CD4-positive, alpha-beta T cell treated with Interleukin-21 for 1 hour (primary cell): ENCODE measurements around the gene CNGA1.

Experiments used
- DNase-seq: peaks from one replicate; pipeline ENCODE4 v3.0.0-alpha.2; 2020

The CNGA1 gene

DNA sequence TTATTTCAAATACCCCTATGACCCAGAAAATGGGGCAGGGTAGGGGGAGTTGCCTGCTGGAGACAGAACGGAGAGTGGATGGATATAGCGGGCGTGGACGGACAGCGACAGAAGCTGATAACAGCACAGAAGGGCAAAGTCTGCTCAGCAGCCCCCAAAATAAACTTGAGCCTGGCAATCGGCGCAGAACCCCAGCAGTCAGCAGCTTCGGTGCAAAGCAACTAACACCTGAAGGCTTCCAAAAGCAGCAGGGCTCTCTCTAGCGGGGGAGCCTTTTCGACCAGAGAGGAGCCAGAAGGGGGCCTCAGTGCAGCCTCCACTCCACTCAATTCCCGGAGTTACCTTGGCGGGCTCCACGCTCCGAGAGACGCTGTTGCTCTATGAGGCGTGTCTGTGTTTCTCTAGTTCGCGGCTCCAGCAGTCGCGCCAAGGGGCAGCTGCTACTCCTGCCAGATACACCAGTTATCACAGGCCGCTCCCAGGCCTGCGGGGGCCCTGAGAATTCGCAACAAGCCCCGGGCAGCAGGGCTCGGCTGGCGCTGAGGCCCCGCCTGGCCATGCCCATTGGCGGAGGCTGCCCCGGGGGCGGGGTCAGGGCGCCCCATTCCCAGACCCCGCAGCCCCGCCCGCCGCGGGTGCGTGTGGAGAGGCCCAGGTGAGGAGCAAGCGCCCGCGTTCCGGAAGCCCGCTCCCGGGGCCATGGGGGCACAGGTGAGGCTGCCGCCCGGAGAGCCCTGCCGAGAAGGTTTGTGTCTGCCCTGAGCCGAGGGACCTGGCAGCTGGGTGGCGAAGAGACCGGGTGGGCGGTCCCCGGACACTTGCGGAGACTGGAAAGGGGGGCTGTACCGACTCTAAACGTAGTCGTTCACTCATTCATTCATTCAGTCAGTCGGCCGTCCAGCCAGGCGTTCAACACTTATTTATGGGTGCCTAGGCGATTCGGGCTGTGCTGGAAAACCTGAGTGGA is at the start of gene CNGA1, which contains the start of gene NIPAL1:
Gene CNGA1 (minus strand): TSS at position 541 of the 967 bp plus-strand sequence. CDS start 63,992 bp downstream, outside the sequence.
Gene NIPAL1 (plus strand): TSS at position 632 of the 967 bp plus-strand sequence. CDS start 68 bp downstream, at position 700.
- DNase-seq, result peak; percentile 65

DNA sequence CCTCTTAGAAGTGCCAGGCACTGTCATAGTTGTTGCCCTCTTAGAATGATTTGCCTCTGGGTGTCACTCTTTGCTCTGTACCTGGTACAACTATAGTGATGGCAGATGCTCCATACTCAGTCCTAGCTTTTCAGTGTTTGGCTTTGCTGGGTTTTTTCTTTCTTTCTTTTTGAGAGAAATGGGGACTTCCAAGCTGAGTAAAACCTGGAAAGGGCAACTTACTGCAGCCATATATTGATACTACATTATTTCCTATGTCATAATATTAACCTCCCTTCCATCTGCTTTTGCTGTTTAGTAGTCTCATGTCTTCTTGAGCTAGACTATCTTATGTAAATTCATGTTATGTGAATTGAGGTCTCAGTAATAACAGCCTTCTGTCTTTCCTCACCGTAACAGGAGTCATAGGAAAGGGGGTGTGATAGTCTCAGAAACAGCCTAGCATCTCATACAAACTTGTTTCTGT is 49.1 kb upstream of the CNGA1 start:
- no peak for DNase-seq

DNA sequence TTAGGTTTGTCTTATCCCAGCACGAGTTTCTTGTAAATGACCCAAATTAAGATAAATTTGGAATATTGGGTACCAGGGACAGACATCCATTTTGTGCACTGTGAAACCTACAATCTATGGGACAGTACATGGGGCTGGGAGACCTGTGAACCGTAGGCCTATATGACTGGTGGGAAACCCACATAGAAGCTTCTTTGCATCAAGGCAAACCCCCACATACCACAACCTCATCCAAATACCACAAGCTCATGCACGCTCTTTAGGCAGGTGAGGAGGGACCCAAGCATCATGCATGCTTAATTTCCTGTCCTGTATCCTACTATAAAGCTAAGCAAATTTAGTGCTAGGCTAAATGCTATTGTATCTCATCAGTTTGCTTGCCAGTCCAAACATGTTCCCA is 47.9 kb upstream of the CNGA1 start:
- no peak for DNase-seq

DNA sequence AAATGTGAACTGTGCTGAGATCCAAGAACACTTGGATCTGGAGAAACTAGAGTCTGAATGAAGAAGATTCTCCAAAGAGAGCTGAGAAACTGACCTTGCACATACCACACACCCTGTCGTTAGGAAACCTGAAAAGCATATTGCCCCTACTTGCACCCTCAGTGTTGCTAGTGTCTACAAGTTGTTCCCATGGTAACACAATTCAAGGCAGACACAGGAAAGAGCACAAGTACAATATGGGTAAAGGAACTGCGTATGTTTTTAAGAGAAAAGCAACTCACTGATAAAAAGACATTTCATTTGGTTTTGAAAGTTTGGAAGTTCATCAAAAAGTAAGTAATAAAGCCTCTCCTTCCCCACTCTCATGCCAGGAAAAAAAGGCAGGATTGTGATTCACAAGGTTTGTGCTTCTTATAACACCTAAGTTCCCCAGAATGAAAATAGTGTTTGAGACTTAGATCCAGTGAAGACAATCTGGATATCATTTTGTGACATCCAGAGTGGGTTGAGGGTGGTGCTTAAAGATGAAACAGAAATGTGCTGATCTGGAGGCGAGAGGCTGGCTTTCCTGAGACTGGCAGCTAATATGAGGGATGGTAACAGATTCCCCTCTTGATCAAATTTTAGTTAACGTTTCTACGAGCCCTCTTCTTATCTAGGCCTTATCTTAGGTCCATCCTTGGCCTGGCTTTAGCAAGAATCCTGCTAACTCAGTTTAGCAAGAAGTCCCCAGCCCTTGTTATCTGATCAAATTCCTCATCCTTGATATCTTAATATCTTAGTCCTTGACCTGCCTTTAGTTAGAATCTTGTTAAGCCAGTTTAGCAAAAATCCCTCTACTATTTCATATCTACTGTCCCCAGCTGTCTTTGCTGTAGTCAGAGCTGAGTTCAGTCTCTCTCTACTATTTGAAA is 42.4 kb upstream of the CNGA1 start:
- DNase-seq, result peak; percentile 14

DNA sequence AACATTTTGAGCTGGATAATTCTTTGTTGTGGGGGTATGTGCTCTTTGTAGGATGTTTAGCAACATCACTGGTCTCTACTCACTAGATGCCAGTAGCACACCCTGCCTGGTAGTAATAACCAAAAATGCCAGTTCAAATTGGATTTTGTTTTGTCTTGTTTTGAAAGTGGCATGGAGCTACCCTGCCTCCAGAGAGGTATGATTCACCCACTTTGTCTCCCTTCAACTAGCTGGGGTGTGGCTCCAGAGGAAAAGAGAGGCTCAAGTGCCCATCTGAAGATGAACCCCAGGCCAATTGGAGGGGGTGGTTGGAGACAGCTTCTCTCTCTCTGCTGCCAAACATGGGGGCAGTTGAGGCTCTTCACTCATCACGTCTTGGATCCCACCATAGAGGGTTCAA is 34.6 kb upstream of the CNGA1 start:
- DNase-seq, result no peak

DNA sequence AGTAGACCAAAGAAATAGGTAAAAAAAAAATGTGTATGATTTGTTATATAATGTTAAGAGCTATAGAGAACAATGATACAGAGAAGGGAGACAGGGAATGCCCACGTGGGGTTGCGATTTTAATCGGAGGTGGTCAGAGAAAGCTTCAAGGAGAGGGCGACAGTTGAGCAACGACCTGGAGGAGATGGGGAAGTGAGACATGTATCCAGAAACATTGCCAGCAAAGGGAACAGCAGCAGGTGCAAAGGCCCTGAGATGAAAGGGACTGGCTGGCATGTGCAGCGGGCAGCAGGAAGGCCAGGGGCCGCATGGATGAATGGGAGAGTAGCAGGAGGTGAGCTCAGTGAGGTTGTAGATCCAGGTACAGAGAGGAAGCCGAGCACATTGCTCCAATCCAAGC is 33.0 kb upstream of the CNGA1 start:
- no peak for DNase-seq

DNA sequence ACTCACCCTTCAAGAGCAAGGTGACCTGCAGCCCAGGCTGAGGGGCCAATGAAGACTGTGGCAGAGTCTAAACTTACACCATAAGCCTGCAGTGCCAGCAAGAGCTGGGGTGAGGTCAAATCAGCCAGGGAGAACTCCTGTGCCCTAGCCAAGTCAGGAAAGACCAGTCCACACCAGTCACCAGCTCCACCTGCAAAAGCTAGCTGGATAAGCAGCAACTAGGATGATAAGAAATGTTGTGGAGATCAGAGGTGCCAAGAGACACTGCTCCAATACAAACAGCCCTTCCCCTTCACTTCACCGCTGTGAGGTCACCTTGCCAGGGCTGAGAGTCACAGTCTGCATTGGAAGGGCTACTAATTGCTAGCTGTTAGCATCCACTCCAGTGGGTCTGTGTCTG is 31.4 kb upstream of the CNGA1 start:
- no peak for DNase-seq

DNA sequence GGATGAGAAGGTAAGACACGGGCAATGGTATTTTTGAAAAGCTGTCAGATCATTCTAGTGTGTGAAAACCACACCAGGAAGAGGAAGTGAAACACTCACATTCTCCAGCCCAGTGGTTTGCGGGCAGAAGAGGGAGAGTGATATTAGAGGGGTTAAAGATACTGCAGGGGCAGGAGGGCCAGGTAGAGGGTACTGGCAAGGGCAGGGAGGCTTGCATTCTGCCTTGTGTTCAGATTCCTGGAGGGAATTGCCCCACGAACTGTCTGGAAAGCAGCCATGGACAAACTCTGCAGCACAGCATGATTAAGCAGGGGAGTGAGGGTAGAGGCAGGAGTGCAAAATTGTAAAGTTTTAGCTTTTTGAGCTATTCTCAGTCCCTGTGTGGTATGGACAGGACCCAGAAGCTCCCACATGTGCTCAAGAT is 31.0 kb upstream of the CNGA1 start:
- peak; percentile 63 for DNase-seq

DNA sequence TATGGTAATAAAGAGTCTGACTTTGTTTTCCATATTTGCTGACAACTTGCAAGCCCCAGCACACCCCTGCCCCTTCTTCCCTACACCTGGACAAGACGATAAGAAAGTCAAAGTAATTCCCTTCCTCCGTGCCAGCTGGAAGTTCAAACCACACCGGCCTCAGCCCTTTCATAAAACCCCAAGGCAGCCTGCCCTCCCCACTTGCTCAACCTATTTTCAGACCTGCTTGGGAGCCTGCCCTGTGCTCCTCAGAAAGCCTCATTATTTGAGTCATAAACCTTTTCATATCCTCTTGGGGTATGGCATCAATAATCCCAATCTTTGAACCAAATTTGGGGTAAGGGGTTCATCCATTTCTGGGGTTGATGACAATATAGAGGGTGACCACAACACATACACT is 29.6 kb upstream of the CNGA1 start:
- no peak for DNase-seq

DNA sequence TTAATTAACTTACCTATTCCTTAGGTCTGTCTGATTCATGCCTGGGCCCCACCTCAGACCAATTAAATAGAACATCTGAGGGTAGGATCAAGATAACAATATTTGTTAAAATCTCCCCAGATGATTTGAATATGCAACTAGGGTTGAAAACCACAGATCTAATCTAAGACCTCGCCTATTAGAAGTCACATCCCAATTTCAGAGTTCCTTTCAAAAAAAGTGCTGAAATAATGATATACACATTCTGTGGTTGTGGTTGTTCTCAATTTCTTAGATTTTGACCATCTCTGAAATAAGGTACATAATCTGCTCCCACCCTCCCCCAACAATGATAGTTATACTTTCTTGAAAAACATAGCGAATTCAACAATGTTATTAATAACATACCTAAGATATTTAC is 27.8 kb upstream of the CNGA1 start:
- no peak for DNase-seq

DNA sequence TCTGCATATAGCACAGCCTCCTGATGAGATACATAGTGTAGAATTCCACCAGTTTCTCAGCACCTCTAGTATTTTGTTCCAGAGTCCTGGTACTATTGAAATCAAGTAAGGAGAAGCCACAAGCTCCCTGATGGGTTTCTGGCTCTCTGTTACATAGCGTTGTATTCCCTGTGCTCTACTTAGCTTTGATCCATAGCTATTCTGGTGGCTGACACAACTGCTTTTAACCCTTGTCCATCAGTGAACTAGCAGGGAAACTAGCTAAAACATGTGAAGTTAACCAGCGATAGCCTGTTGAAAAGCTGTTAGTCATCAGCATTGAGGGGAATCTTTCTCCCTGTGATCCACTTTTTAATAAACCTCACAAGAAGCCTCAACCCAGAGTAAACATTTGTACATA is 27.0 kb upstream of the CNGA1 start:
- DNase-seq, result no peak

DNA sequence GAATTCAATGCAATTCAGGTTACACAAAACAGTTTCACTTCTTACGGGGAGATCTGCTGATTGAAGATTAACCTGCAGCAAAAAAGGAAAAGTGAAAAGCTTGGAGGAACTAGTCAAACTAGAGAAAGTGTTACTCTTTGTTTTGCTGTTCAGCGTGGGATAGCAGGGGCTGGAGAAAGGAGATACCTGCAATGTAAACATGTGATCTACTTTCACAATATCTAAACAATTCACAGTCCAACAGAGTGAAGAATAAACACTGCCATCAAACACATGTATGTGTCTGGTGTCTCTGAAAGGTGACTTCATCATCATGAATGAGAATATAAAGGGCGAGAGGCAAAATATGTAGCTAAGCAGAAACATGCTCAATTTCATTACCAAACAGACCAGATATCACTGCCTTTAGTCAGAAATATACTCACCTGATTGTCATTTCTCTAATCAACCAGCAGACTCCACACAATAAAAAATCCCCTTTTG is 26.5 kb upstream of the CNGA1 start:
- no peak for DNase-seq

DNA sequence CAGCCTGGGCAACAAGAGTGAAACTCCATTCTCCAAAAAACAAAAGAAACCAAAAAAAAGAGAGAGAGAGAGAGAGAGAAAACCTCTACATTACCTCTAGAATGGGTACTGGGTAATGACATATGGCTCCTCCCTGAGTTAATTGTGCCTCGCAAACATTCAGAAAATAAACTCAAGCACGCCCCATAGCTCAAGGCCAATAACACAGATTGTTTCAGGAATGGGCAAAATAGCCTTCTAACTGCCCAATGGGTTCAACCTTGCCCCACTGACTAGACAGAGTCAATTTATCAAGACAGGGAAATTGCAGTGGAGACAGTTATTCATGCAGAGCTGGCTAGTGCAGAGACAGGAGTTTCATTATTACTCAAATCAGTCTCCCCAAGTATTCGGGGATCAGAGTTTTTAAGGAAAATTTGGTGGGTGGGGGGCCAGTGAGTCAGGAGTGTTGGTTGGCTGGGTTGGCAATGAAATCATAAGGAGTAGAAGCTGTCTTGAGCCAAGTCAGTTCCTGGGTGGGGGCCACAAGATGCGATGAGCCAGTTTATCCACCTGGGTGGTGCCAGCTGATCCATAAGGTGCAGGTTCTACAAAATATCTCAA is 25.2 kb upstream of the CNGA1 start:
- DNase-seq, result no peak

DNA sequence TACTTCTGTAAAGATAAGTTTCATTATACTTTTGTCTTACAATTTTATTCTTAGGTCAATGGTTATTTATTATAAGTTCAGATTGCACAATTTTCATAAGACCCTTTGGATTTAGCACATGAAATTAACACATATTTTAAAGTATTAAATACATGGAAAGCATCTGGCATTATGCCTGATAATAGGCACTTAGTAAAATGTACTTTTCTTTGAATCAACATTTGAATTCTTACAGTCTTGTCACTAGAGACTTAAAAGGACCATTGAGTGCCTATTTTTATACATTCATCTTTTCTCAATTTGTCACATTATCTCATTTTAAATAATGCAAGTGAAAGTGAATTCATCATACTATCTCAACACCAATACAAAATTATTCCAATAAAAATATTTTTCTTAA is 23.1 kb upstream of the CNGA1 start:
- no peak for DNase-seq

DNA sequence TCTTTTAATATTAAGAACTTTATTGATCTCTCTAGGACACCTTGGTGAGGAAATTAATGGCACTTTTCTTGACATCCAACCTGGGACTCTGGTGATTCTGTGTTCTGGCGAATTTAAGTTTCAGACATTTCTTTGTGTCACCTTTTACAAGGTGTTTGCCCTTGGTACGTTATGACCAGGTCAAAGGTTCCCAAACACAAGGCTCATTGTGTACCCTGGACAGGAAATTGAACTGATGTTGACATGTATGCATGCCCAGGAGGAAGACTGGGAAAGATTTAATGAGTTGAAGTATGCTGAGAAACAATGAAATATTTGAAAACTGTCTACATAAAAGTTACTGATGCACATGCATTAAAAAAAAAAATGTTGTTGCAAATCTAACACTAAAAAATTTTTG is 22.2 kb upstream of the CNGA1 start:
- DNase-seq, result no peak

DNA sequence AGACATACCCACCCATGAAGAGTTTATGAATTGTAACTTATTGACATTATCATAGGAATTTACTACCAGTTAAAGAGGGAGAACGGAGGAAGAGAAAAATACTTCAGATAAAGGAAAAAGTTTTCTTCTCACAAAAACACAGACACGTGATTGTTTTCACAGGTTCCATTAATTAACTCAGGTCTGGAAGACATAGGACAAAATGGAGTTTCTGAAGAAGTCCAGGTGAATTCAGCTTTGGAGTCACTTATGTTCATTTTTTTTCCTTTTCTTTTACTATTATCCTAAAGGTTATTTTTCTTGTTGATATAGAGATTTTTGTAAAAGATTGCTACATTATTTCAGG is 20.6 kb upstream of the CNGA1 start:
- no peak for DNase-seq

DNA sequence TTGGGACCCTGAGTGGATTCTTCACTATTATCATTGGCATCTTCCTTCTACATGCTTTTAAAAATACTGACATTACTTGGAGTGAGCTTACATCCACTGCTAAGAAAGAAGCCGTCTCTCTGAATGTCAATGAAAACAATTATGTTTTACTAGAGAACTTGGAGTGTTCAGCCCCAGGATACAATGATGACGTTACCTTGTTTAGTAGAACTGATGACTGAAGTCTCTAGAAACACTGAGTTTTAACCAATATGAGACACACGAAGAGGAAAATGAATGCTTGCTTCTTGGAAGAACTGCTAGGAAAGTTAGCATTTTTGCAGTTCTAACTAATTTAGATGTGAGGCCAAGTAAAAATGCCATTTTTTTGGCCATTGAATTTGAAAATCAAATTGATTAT is 19.5 kb upstream of the CNGA1 start:
- DNase-seq, result no peak

DNA sequence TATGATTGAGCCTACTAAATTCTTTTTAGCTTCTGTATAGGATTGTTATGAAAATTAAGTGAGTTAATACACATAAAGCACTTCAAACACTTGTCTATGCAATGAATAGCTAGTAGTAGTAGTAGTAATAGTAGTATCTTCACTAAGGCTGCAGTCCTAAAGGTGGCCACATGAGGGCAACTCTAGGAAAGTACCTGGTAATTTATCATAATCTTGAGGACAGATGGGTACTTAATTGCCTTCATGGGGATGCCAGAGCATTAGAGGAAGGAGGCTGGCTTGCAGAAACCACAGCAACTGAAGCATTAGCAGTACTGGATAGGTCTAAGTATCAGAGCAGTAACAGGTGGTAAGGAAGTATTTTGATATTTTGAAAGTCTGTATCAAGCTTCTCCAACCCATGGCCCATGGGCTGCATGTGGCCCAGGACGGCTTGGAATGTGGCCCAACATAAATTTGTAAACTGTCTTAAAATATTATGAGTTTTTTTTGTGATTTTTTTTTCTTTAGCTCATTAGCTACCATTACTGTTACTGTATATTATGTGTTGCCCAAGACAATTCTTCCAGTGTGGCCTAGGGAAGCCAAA is 17.4 kb upstream of the CNGA1 start:
- peak; percentile 71 for DNase-seq

DNA sequence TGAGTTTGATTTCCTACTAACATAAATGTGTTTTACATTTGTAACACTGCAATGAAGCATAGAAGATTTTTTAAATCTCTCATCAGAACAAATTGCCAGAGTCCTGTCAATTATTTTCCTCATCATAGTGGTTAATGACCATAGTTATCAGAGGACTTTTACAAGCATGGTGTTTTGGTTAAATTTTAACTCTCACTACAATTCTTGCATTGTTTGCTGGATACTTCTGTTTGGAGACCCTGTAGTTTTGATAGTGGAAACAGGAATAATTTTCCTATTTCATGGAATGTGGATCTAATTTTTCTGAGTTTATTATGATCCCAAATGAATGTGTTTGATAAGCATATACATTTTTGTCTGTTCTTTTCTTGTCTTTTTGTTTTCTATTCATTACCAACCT is 16.9 kb upstream of the CNGA1 start:
- no peak for DNase-seq

DNA sequence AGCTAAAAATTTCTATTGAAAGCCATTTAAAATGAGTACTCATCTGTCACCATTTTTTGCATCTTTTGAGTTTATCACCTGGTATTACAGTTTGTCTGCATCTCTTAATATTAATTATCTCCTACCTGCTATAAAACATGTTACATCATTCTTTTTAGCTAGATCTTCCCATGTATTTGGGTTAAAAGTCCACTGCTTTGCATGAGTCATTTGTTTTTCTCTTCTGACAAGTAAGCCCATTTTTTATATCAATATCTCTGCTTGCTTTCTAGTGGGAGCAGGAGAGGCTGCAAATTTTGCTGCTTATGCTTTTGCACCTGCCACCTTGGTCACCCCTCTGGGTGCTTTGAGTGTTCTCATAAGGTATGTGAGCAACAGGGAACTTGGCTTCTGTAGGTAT is 16.2 kb upstream of the CNGA1 start:
- no peak for DNase-seq

DNA sequence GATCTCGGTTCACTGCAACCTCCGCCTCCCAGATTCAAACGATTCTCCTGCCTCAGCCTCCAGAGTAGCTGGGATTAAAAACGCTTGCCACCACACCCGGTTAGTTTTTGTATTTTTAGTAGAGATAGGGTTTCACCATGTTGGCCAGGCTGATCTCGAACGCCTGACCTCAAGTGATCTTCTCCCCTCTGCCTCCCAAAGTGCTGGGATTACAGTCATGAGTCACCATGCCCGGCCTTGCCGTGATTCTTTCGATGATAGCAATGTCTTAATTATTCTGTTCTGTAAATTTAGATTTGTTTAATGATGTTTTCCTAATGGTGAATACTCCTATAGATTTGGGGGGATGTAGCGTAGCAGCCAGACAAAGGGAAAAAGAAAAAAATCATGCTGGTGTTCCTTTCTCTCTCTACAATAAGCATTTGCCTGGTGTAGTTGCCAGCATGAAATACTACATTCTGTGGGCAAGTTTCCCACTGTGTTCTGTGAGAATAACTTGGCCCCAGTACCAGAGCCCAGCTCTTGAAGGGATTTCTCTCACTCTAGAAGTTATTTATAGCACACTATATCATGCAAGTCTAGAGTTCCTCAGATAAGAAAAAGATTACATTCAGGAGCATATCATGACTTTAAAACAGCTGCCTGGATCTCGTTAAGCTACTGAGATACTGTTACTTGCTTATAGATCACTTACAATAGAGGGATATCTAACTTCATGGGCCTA is 15.5 kb upstream of the CNGA1 start:
- no peak for DNase-seq

DNA sequence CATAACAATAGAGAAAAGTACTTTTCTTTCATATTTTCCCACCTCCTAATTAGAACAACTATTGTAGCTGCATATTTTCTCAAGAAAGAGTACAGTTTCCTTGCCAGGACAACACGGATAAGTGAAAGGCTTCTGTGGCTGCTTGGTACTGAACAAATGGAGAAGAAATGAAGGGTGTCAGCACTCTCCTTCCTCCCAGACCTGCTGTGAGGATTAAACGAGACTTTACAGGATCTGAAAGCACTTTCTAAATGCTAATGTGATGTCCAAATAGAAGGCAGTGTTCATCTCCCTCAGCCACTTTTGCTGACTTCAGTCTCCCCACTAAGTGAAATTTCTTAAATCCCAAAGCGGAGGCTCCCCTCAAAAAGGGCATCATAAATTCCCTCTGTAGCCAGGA is 14.0 kb upstream of the CNGA1 start:
- no peak for DNase-seq
